HG02678 (cell line): ENCODE results near the gene GJD3.
A peak's percentile ranks its signal among the peaks of the same experiment; 100 is the strongest.

Experiments used
- ATAC-seq: cut with Tn5 transposase; IDR thresholded peaks from one replicate; pipeline ENCODE4 v1.9.1; 2021; ENCODE audit warnings: mild to moderate bottlenecking, moderate library complexity; ENCODE audit not compliant: unreplicated experiment

The GJD3 gene

GRCh38 chr17:40342504-40343218, 21.9 kb downstream of the GJD3 start:
- no peak for ATAC-seq

GRCh38 chr17:40341808-40342503, 22.6 kb downstream of the GJD3 start:
- ATAC-seq: no peak

- ATAC-seq: peak; percentile 69
Measured at GRCh38 chr17:40340880-40341807, 23.4 kb downstream of the GJD3 start.

GRCh38 chr17:40340327-40340726, 24.2 kb downstream of the GJD3 start:
- no peak for ATAC-seq

- ATAC-seq: no peak
Measured at GRCh38 chr17:40338941-40339649, 25.4 kb downstream of the GJD3 start.

GRCh38 chr17:40338058-40338457, 26.5 kb downstream of the GJD3 start:
- ATAC-seq: no peak

- ATAC-seq: no peak
Measured at GRCh38 chr17:40337351-40337750, 27.2 kb downstream of the GJD3 start.

- no peak for ATAC-seq
Measured at GRCh38 chr17:40335620-40336019, 28.9 kb downstream of the GJD3 start.

- no peak for ATAC-seq
Measured at GRCh38 chr17:40333781-40334448, 30.6 kb downstream of the GJD3 start.

GRCh38 chr17:40331743-40332641, 32.5 kb downstream of the GJD3 start:
- no peak for ATAC-seq

GRCh38 chr17:40330850-40331470, 33.6 kb downstream of the GJD3 start:
- no peak for ATAC-seq

GRCh38 chr17:40329839-40330794, 34.4 kb downstream of the GJD3 start:
- ATAC-seq: no peak

- ATAC-seq: no peak
Measured at GRCh38 chr17:40328386-40328766, 36.2 kb downstream of the GJD3 start.

- ATAC-seq: no peak
Measured at GRCh38 chr17:40327735-40328385, 36.7 kb downstream of the GJD3 start.

GRCh38 chr17:40327244-40327729, 37.2 kb downstream of the GJD3 start:
- no peak for ATAC-seq

- ATAC-seq: no peak
Measured at GRCh38 chr17:40326832-40327199, 37.7 kb downstream of the GJD3 start.
